HUDEP-2 (cell line): ENCODE data around the gene TBC1D14.

Source experiments
- DNase-seq, 76 experiments: peaks; one replicate each; lab custom pipeline; 2025; ENCODE audit not compliant: unreplicated experiment in 76 of 76; lab: John Stamatoyannopoulos, UW

TBC1D14 gene

GRCh38 chr4:6944301-6945051 is 34.9 kb downstream of the TBC1D14 start:
- no peak for DNase-seq

- no peak for DNase-seq
Measured at GRCh38 chr4:6945052-6945409, 35.4 kb downstream of the TBC1D14 start.

- no peak for DNase-seq
Measured at GRCh38 chr4:6946497-6946896, 36.9 kb downstream of the TBC1D14 start.

GRCh38 chr4:6948134-6948460 is 38.5 kb downstream of the TBC1D14 start:
- DNase-seq: no peak

GRCh38 chr4:6951880-6952381 is 42.3 kb downstream of the TBC1D14 start:
- peak in 38 of 76 experiments; percentile 2 to 48 (median 24) for DNase-seq

GRCh38 chr4:6953751-6954380 is 44.2 kb downstream of the TBC1D14 start:
- DNase-seq: peak in 4 of 76 experiments; percentile 9 to 19 (median 12)

- DNase-seq: no peak
Measured at GRCh38 chr4:6955261-6955911, 45.8 kb downstream of the TBC1D14 start.

GRCh38 chr4:6956087-6956433 is 46.4 kb downstream of the TBC1D14 start:
- DNase-seq: no peak

GRCh38 chr4:6956434-6957147 is 47.0 kb downstream of the TBC1D14 start:
- no peak for DNase-seq

- no peak for DNase-seq
Measured at GRCh38 chr4:6957148-6957520, 47.5 kb downstream of the TBC1D14 start.

GRCh38 chr4:6957994-6958393 is 48.4 kb downstream of the TBC1D14 start:
- DNase-seq: no peak

GRCh38 chr4:6959261-6959660 is 49.6 kb downstream of the TBC1D14 start:
- DNase-seq: no peak

- no peak for DNase-seq
Measured at GRCh38 chr4:6960154-6960553, 50.5 kb downstream of the TBC1D14 start.

- no peak for DNase-seq
Measured at GRCh38 chr4:6960628-6961412, 51.2 kb downstream of the TBC1D14 start.

- no peak for DNase-seq
Measured at GRCh38 chr4:6961496-6962210, 52.0 kb downstream of the TBC1D14 start.

- DNase-seq: no peak
Measured at GRCh38 chr4:6962211-6963041, 52.8 kb downstream of the TBC1D14 start.

GRCh38 chr4:6963139-6963611 is 53.5 kb downstream of the TBC1D14 start:
- no peak for DNase-seq

GRCh38 chr4:6964858-6965257 is 55.2 kb downstream of the TBC1D14 start:
- no peak for DNase-seq

GRCh38 chr4:6965329-6965728 is 55.7 kb downstream of the TBC1D14 start:
- no peak for DNase-seq
